Vagina (tissue), 2 donors: ENCODE measurements around the gene DOCK2.

ENCODE experiments used
- CTCF ChIP-seq, 3 experiments: fragments of 450-650 bp in 2 of 3; fragments of 200-600 bp in 1 of 3; sonication (generic) in 1 of 3; IDR thresholded peaks; one replicate each; pipeline ENCODE4 v1.5.1; 2017 to 2019; ENCODE audit warnings: antibody characterized with exemption in 3 of 3, mild to moderate bottlenecking in 2 of 3, moderate library complexity in 2 of 3
- POLR2AphosphoS5 ChIP-seq, 2 donors: sonication (generic); formaldehyde crosslinking; IDR thresholded peaks; one replicate each; pipeline ENCODE4 v1.9.0; 2017; ENCODE audit warnings: antibody characterized with exemption in 2 of 2, mild to moderate bottlenecking in 2 of 2, low read depth in 1 of 2; ENCODE audit not compliant: insufficient read depth in 1 of 2

GRCh38 chr5:170115925-170116324, 478.9 kb downstream of the DOCK2 start:
- TF ChIP-seq CTCF (IDR thresholded peaks at IDR 0.05) (no peak), POLR2AphosphoS5 (IDR thresholded peaks at IDR 0.05; ENCODE audit: insufficient read depth in 1 of 2, low read depth in 1 of 2) (no peak)
